HCT116 (cell line): ENCODE measurements around the gene CFAP74. TPM values are rescaled to one million over a fixed set of nuclear protein-coding genes. Genes with fewer than 3 reads are reported as not detected.

Experiments
- ATAC-seq: fragments of 200-7000 bp; cut with Tn5 transposase; 2 replicates; pipeline ENCODE4 v1.9.1; 2020; ENCODE audit warnings: mild to moderate bottlenecking, moderate library complexity
- BruUV-seq: library from RNA; stranded (reverse); fragments of 400-500 nt; replicated peaks from 2 replicates; lab custom pipeline; 2021; lab: Mats Ljungman, UMichigan
- CTCF ChIA-PET: fragments of 300-600 bp; sonication (Branson Sonifier 250); formaldehyde crosslinking; loops from one replicate; lab custom pipeline; 2021; ENCODE audit warnings: antibody characterized with exemption; lab: Charles Lee
- POLR2A ChIA-PET: fragments of 300-600, 350-600 bp; sonication (Branson Sonifier 250); formaldehyde crosslinking; loops from one replicate; lab custom pipeline; 2021; ENCODE audit warnings: antibody characterized with exemption; lab: Charles Lee
- RAD21 ChIA-PET, 2 experiments: fragments of 300-600 bp; sonication (Branson Sonifier 250); formaldehyde crosslinking; loops; one replicate each; lab custom pipeline; 2023; ENCODE audit warnings: low total read pairs in 2 of 2; ENCODE audit not compliant: uncharacterized antibody in 2 of 2, unreplicated experiment in 2 of 2, low non-redundant PET in 1 of 2; lab: Charles Lee
- DNase-seq: peaks from one replicate; pipeline ENCODE4 v3.0.0-alpha.2; 2010; ENCODE audit warnings: low read depth, low spot score
- H2AFZ ChIP-seq: fragments of 200-600 bp; shearing (Covaris generic), sonication (generic); 2 replicates; pipeline ENCODE4 v1.6.1; 2017; ENCODE audit warnings: low read depth, mixed run types, mixed read lengths, antibody characterized with exemption, low read length; ENCODE audit not compliant: poor library complexity, severe bottlenecking
- H3K27ac ChIP-seq: 2 replicates; pipeline ENCODE4 v1.5.1; 2012; ENCODE audit warnings: low read depth, low read length
- H3K27me3 ChIP-seq: fragments of 200-600 bp; sonication (generic); 2 replicates; pipeline ENCODE4 v1.6.1; 2016; ENCODE audit warnings: mixed run types, low read length, mixed read lengths; ENCODE audit not compliant: insufficient read depth
- H3K36me3 ChIP-seq, 2 experiments: fragments of 200-500 bp in 1 of 2; fragments of 200-600 bp in 1 of 2; sonication (Bioruptor generic) in 1 of 2; sonication (generic) in 1 of 2; 2 replicates each; pipeline versions ENCODE4 v1.5.1 to v1.6.1; 2014 to 2016; ENCODE audit warnings: low read length in 2 of 2, inconsistent platforms in 1 of 2, mixed read lengths in 1 of 2, mixed run types in 1 of 2; ENCODE audit not compliant: insufficient read depth in 2 of 2, control insufficient read depth in 1 of 2
- H3K4me1 ChIP-seq, 2 experiments: fragments of 200-600 bp in 1 of 2; sonication (generic) in 1 of 2; 2 replicates each; pipeline versions ENCODE4 v1.5.1 to v1.6.1; 2012 to 2017; ENCODE audit warnings: low read length in 2 of 2, inconsistent platforms in 1 of 2, mild to moderate bottlenecking in 1 of 2, mixed read lengths in 1 of 2, mixed run types in 1 of 2, moderate library complexity in 1 of 2; ENCODE audit not compliant: insufficient read depth in 2 of 2, control insufficient read depth in 1 of 2
- H3K4me2 ChIP-seq: fragments of 200-600 bp; sonication (generic); 2 replicates; pipeline ENCODE4 v1.6.1; 2017; ENCODE audit warnings: mixed run types, low read length, mixed read lengths
- H3K4me3 ChIP-seq, 2 experiments: fragments of 200-600 bp in 1 of 2; sonication (generic) in 1 of 2; replicated peaks in 1 of 2; 2 replicates each; pipeline ENCODE4 v1.5.1; 2011 to 2016; ENCODE audit warnings: low read length in 2 of 2, control low read depth in 1 of 2, low read depth in 1 of 2, mild to moderate bottlenecking in 1 of 2, mixed read lengths in 1 of 2, mixed run types in 1 of 2
- H3K79me2 ChIP-seq: fragments of 200-600 bp; sonication (generic); 2 replicates; pipeline ENCODE4 v1.6.1; 2017; ENCODE audit warnings: mild to moderate bottlenecking, mixed run types, low read length, moderate library complexity, mixed read lengths; ENCODE audit not compliant: insufficient read depth
- H3K9ac ChIP-seq: fragments of 200-600 bp; sonication (generic); 2 replicates; pipeline ENCODE4 v1.6.1; 2016; ENCODE audit warnings: low read length, mixed read lengths
- H3K9me2 ChIP-seq: fragments of 200-600 bp; sonication (generic), shearing (Covaris generic); 2 replicates; pipeline ENCODE4 v1.6.1; 2017; ENCODE audit warnings: mixed run types, mild to moderate bottlenecking, moderate library complexity; ENCODE audit not compliant: insufficient read depth
- H3K9me3 ChIP-seq, 2 experiments: fragments of 200-500 bp in 1 of 2; fragments of 200-600 bp in 1 of 2; sonication (Bioruptor generic) in 1 of 2; sonication (generic) in 1 of 2; 2 replicates each; pipeline ENCODE4 v1.6.1; 2014 to 2017; ENCODE audit warnings: low read length in 2 of 2, mixed read lengths in 2 of 2, inconsistent platforms in 1 of 2, low read depth in 1 of 2, mild to moderate bottlenecking in 1 of 2, mixed run types in 1 of 2, moderate library complexity in 1 of 2; ENCODE audit not compliant: control insufficient read depth in 1 of 2, insufficient read depth in 1 of 2
- H4K20me1 ChIP-seq: fragments of 200-600 bp; sonication (generic), shearing (Covaris generic); 2 replicates; pipeline ENCODE4 v1.6.1; 2017; ENCODE audit warnings: mixed run types, mild to moderate bottlenecking, moderate library complexity; ENCODE audit not compliant: insufficient read depth
- CEBPB ChIP-seq: IDR thresholded peaks from 2 replicates; pipeline ENCODE4 v1.6.1; 2012; ENCODE audit warnings: low read depth
- POLR2AphosphoS5 ChIP-seq: IDR thresholded peaks from 2 replicates; pipeline ENCODE4 v1.6.1; 2011; ENCODE audit warnings: mild to moderate bottlenecking, low read depth, low read length, moderate library complexity
- SP1 ChIP-seq: IDR thresholded peaks from 2 replicates; pipeline ENCODE4 v1.6.1; 2012; ENCODE audit warnings: low read depth
- YY1 ChIP-seq: IDR thresholded peaks from 2 replicates; pipeline ENCODE4 v1.6.1; 2011; ENCODE audit warnings: low read length, low read depth, moderate library complexity, mild to moderate bottlenecking; ENCODE audit not compliant: insufficient replicate concordance; ENCODE audit errors: extremely low read depth
- ZNF274 ChIP-seq: fragments of 200-500 bp; sonication (Bioruptor generic); IDR thresholded peaks from 2 replicates; pipeline ENCODE4 v1.6.1; 2014; ENCODE audit warnings: mild to moderate bottlenecking, low read depth, low read length, inconsistent platforms
- intact Hi-C: fragments of 100-400 bp; cut with micrococcal nuclease; formaldehyde crosslinking; loops from 2 replicates; pipeline ENCODE4 v1.10.0; 2022
- total RNA-seq: library from RNA; stranded (reverse); gene quantifications from one replicate; pipeline ENCODE4 v1.2.1, GENCODE V29; 2021; ENCODE audit not compliant: unreplicated experiment
- TF ChIP-seq, protein P1 (sequence below): IDR thresholded peaks from 2 replicates; pipeline ENCODE4 v1.6.1; 2012

The CFAP74 gene
- total RNA-seq, 1 experiment from 2014 or later, result 4.9 TPM

- Histone ChIP-seq H3K4me3 (no peak overlapping the region), H3K36me3 (no peaks in the 10 kb centered on the region), H3K9me3 (no peaks in the 10 kb centered on the region; a peak in 1 of 4 replicates), H2AFZ (no peak overlapping the region), H3K4me1 (peaks cover 10 to 21% of the 10 kb centered on the region in 2 experiments), H4K20me1 (no peaks in the 10 kb centered on the region), H3K27ac (no peak overlapping the region), H3K27me3 (no peaks in the 10 kb centered on the region), H3K4me2 (no peak overlapping the region), H3K79me2 (no peaks in the 10 kb centered on the region), H3K9ac (no peak overlapping the region), H3K9me2 (no peaks in the 10 kb centered on the region)
- no TSS peak for BruUV-seq
- intact Hi-C loops, result no loop called here
- DNase-seq (no peak), ATAC-seq (0 out of 2 replicates have a peak, but pooled peaks have one; percentile 33)
- TF ChIP-seq ZNF274 (no peak), SP1 (no peak), POLR2AphosphoS5 (no peak), CEBPB (no peak)
- TF ChIP-seq, protein P1, sequence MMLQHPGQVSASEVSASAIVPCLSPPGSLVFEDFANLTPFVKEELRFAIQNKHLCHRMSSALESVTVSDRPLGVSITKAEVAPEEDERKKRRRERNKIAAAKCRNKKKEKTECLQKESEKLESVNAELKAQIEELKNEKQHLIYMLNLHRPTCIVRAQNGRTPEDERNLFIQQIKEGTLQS, result no peak
- RAD21 ChIA-PET, result no interaction called here
- CTCF ChIA-PET, result interaction anchor here (1.6 kb wide), 1 partner anchor 77 kb away, joined by 3 read pairs; no protein-coding TSS in a partner anchor
- POLR2A ChIA-PET, result no interaction called here
Measured at GRCh38 chr1:1967151-1967550, 36.4 kb downstream of the CFAP74 start.

DNA sequence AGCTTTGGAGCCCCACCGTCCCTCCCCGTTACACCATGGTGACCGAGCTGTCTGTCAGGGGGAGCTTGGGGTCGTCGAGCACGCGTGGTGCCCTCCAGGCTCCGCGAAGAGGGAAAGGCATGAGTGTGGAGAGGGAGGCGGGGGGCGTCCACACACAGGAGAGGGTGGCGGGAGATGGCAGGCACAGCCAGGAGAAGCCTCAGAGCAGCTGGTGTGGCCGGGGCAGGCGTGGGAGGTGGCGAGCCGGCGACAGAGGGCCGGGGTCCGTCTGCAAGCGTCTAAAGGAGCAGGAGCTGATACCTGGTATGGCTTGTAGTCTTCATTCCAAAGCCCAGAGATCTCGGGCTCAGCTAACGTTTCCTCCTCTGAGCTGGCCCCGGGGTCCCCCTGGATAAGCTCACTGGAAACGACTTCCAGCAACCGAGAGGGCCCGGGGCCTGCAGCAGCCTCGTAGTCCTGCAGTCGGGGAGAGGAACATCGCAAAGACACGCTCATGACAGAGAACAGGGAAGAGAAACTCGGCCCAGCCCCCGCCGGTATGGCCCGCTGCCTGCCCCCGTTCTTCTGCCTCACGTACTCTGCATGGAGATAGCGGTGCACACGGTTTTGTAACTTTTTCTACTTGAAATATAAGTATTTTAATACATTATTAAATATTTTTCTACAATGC, 37.4 kb downstream of the CFAP74 start:
- Histone ChIP-seq H3K9me3 (no peaks in the 10 kb centered on the region; a peak in 1 of 4 replicates), H3K9me2 (no peaks in the 10 kb centered on the region), H3K27me3 (no peaks in the 10 kb centered on the region), H2AFZ (no peak overlapping the region), H4K20me1 (no peaks in the 10 kb centered on the region), H3K4me1 (peaks cover 12 to 25% of the 10 kb centered on the region in 2 experiments), H3K9ac (no peak overlapping the region), H3K27ac (no peak overlapping the region), H3K4me2 (no peak overlapping the region), H3K36me3 (no peaks in the 10 kb centered on the region), H3K4me3 (no peak overlapping the region), H3K79me2 (no peaks in the 10 kb centered on the region)
- no TSS peak for BruUV-seq
- CTCF ChIA-PET, result interaction anchor here (1.6 kb wide), 1 partner anchor 78 kb away, joined by 3 read pairs; no protein-coding TSS in a partner anchor
- intact Hi-C loops, result no loop called here
- RAD21 ChIA-PET, result no interaction called here
- no peak for ATAC-seq
- TF ChIP-seq SP1 (no peak), YY1 (no peak)
- POLR2A ChIA-PET, result no interaction called here
- no peak for DNase-seq
